Renal cortex interstitium (tissue), 11 donors: ENCODE measurements around the gene BOLA1. TPM values are rescaled to one million over a fixed set of nuclear protein-coding genes. Genes with fewer than 3 reads are reported as not detected.

ENCODE experiments used
- DNase-seq, 11 donors: peaks; one replicate each; pipeline ENCODE4 v3.0.0-alpha.2; 2013; ENCODE audit warnings: low read depth in 9 of 11, low spot score in 4 of 11; ENCODE audit errors: extremely low read depth in 1 of 11
- polyA plus RNA-seq, 3 donors: library from polyadenylated mRNA; unstranded; fragments of 120-200 nt; gene quantifications; one replicate each; pipeline ENCODE4 v1.2.1, GENCODE V29; 2013; ENCODE audit not compliant: insufficient read length in 3 of 3

Gene BOLA1
- polyA plus RNA-seq, 3 donors = 20.2 to 26.5 (median 21.0) TPM

DNA sequence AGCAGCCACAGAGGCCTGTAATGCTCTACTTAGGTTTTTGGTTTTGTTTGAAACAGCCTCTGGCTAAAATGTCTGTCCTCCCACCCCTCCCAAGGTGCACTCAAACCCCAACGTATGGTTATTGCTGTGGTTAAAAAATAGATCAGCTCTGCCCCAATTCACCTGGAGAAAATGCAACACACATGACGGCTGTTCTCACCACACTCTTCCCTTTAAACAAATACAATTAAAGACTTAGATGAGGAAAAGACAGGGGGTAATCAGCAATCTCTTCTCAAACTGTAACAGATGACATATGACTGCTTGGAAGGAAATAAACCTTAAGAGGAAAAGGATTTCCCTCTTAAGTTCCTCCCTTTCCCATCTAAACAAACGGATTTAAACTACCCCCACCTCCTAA is 43.5 kb downstream of the BOLA1 start:
- no peak for DNase-seq

DNA sequence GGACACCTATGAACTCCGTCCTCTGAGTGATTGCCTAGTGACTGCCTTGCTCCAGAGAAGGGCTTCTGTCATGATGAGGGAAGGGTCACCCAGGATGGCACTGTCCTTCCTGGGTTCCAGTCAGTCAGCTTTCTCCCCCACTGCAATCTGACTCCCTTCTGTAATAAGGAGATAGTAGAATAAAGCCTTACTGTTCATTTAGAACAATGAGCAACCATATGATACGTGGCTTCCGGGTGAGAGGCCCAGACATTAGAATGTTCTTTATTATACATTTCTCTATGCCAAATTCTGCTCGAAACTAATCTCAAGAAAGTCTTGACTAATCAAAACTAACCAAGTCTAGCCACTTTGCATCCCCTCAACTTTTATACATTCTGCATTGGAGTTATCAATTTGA is 45.8 kb downstream of the BOLA1 start:
- DNase-seq = no peak

DNA sequence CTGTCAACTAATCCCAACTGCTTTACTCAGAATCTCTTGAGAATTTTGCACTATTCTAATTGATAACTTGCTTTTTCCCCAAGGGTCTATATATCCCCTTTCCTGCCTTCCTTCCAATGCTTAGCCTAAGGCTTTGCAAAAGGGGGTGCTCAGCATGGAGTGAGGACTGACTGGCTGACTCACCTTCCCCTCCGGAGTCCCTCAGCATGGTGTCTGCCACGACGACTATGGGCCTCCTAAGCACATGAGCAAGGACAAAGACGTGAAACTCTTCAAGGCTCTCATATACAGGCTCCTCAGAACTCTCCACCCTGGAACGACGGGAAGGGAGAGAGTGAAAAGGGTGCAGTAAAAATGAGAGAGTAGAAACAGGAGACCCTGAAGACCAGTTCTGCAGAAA is 50.5 kb downstream of the BOLA1 start:
- DNase-seq = no peak

Other genes starting within 250 kb of the BOLA1 start
- gene FCGR1A, start 116.9 kb upstream of the BOLA1 start, polyA plus RNA-seq = 1 to 10 TPM; 1.3 to 2.1 (median 1.4) TPM
- 1 to 10 TPM; 7.7 to 8.3 (median 7.8) TPM for gene SV2A, start 18.3 kb downstream of the BOLA1 start, polyA plus RNA-seq
- 10 to 100 TPM; 68.9 to 90.1 (median 87.6) TPM for gene SF3B4, start 28.2 kb downstream of the BOLA1 start, polyA plus RNA-seq
- 10 to 100 TPM; 26.6 to 42.2 (median 33.5) TPM for gene MTMR11, start 37.3 kb downstream of the BOLA1 start, polyA plus RNA-seq
- gene OTUD7B, start 111.2 kb downstream of the BOLA1 start, polyA plus RNA-seq = 10 to 100 TPM; 16.2 to 22.1 (median 19.0) TPM
- gene VPS45, start 168.2 kb downstream of the BOLA1 start, polyA plus RNA-seq = 10 to 100 TPM; 62.8 to 75.7 (median 68.6) TPM